ENCODE measurements around the gene LRBA. TPM values are rescaled to one million over a fixed set of nuclear protein-coding genes. Genes with fewer than 3 reads are reported as not detected.
A peak's percentile ranks its signal among the peaks of the same experiment; 100 is the strongest.

LRBA gene
- total and polyA plus RNA-seq, 2 donors = 18.4 to 38.6 TPM

DNA sequence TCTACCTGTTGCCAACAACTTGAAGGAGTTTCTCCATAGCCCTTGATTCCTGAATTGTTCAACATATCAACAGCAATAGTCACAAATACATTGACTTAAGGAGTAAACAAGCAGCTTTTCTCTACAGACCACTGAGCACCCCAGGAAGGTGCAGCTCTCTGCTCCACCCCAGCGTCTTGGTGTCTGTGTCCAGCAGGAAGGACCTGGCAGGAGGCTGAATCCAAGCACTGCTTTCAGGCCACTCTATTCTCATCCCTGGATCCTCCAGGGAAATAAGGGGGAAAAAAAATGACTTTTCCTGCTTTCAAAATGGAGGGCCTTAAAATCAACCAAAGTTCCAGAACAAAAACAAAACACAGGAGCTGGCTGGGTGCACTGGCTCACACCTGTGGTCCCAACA, 593.5 kb downstream of the LRBA start:
- H3K4me3 ChIP-seq (ENCODE audit: low read length in 2 of 2) = no peak overlapping the region
- H3K4me1 ChIP-seq (ENCODE audit: control insufficient read depth in 2 of 2, insufficient read depth in 2 of 2, low read length in 2 of 2) = no peaks in the 10 kb centered on the region
- H3K27ac ChIP-seq (ENCODE audit: low read depth in 1 of 2, low read length in 1 of 2) = no peak overlapping the region
- no peaks in the 10 kb centered on the region for H3K27me3 ChIP-seq (ENCODE audit: control insufficient read depth in 2 of 2, insufficient read depth in 1 of 2, low read length in 1 of 2)
- DNase-seq (ENCODE audit: low read depth in 6 of 9, low spot score in 9 of 9) = no peak
- WGBS = 100% methylated on average over 1 of the region's 1 CpG
- peaks cover 0 to 5% of the 10 kb centered on the region in 2 donors for H3K9me3 ChIP-seq (ENCODE audit: control insufficient read depth in 2 of 2, insufficient read depth in 1 of 2, low read length in 1 of 2)
- peaks cover 0 to 5% of the 10 kb centered on the region in 2 donors for H3K36me3 ChIP-seq (ENCODE audit: control insufficient read depth in 2 of 2, insufficient read depth in 2 of 2, low read length in 1 of 2)

DNA sequence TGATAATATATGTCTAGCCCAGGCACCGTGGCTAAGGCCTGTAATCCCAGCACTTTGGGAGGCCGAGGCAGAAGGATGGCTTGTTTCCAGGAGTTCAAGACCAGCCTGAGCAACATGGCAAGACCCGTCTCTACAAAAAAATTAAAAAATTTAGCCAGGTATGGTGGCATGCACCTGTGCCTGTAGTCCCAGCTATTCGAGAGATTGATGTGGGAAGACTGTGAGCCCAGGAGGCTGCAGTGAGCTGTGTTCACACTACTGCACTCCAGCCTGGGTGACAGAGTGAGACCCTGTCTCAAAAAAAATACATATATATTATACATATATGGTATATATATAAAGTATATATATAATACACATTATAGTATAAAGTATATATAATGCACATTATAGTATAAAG, 595.1 kb downstream of the LRBA start:
- Histone ChIP-seq H3K4me3 (ENCODE audit: low read length in 2 of 2) (no peak overlapping the region), H3K27me3 (ENCODE audit: control insufficient read depth in 2 of 2, insufficient read depth in 1 of 2, low read length in 1 of 2) (no peaks in the 10 kb centered on the region), H3K4me1 (ENCODE audit: control insufficient read depth in 2 of 2, insufficient read depth in 2 of 2, low read length in 2 of 2) (no peaks in the 10 kb centered on the region), H3K27ac (ENCODE audit: low read depth in 1 of 2, low read length in 1 of 2) (no peak overlapping the region), H3K36me3 (ENCODE audit: control insufficient read depth in 2 of 2, insufficient read depth in 2 of 2, low read length in 1 of 2) (peaks cover 0 to 5% of the 10 kb centered on the region in 2 donors), H3K9me3 (ENCODE audit: control insufficient read depth in 2 of 2, insufficient read depth in 1 of 2, low read length in 1 of 2) (peaks cover 0 to 5% of the 10 kb centered on the region in 2 donors)
- 97% methylated on average over 4 of the region's 4 CpGs for WGBS
- DNase-seq (ENCODE audit: low read depth in 6 of 9, low spot score in 9 of 9) = no peak

DNA sequence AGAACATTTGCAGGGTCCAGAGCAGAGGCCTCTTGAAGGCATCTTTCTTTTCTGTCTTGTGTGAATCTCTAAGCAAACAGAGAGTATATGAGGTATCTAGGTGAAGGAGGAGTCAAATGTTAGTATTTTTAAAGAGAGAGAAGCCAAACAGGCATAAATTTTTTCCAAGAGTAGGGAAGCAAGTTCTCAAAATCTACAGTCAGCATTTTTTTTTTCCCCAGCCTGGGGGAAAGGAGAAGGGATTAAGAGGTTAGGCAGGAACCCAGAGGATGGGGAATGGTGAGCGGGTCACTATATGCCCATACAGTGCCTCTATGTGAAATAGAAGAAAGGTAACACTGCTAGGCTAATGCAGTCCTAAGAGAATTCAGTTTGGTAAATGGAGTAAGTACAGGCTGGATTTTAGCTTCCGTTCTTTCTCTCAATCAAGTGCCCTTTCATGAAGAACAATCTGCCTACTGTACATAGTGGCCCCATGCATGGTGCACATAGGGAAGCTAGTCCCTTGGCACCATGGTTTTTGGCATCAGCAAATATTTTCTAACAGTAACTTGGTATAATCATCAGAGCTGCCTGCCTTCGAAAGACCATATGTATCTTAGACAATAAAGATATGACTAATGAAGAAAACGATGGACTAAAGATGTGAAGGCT, 596.2 kb downstream of the LRBA start:
- H3K27me3 ChIP-seq (ENCODE audit: control insufficient read depth in 2 of 2, insufficient read depth in 1 of 2, low read length in 1 of 2) = no peaks in the 10 kb centered on the region
- DNase-seq (ENCODE audit: low read depth in 6 of 9, low spot score in 9 of 9) = no peak
- H3K4me3 ChIP-seq (ENCODE audit: low read length in 2 of 2) = no peak overlapping the region
- peaks cover 0 to 3% of the 10 kb centered on the region in 2 donors for H3K36me3 ChIP-seq (ENCODE audit: control insufficient read depth in 2 of 2, insufficient read depth in 2 of 2, low read length in 1 of 2)
- no peaks in the 10 kb centered on the region for H3K4me1 ChIP-seq (ENCODE audit: control insufficient read depth in 2 of 2, insufficient read depth in 2 of 2, low read length in 2 of 2)
- H3K27ac ChIP-seq (ENCODE audit: low read depth in 1 of 2, low read length in 1 of 2) = no peak overlapping the region
- peaks cover 0 to 5% of the 10 kb centered on the region in 2 donors for H3K9me3 ChIP-seq (ENCODE audit: control insufficient read depth in 2 of 2, insufficient read depth in 1 of 2, low read length in 1 of 2)
- 98% methylated on average over 4 of the region's 4 CpGs for WGBS

DNA sequence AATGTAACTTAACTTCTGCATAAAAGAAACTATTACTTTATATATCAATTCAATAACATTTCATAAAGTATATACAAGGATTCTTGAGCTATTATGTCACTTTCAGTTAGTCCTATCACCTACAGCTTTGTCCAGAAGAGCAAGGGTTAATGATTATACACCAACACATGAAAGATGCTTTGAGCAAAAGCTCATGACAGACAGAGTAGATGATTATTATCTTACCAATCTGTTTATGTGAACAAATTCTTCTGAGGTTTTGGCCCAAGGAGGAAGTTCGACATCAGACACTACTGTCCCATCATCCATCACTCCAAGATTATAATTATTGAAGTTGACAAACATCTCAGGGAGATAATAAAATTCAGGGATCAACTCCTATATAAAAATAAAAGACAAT, 599.9 kb downstream of the LRBA start:
- Histone ChIP-seq H3K36me3 (ENCODE audit: control insufficient read depth in 2 of 2, insufficient read depth in 2 of 2, low read length in 1 of 2) (no peaks in the 10 kb centered on the region), H3K4me1 (ENCODE audit: control insufficient read depth in 2 of 2, insufficient read depth in 2 of 2, low read length in 2 of 2) (no peaks in the 10 kb centered on the region), H3K27me3 (ENCODE audit: control insufficient read depth in 2 of 2, insufficient read depth in 1 of 2, low read length in 1 of 2) (no peaks in the 10 kb centered on the region), H3K9me3 (ENCODE audit: control insufficient read depth in 2 of 2, insufficient read depth in 1 of 2, low read length in 1 of 2) (no peaks in the 10 kb centered on the region), H3K27ac (ENCODE audit: low read depth in 1 of 2, low read length in 1 of 2) (no peak overlapping the region), H3K4me3 (ENCODE audit: low read length in 2 of 2) (no peak overlapping the region)
- 52% methylated on average over 1 of the region's 1 CpG for WGBS
- no peak for DNase-seq (ENCODE audit: low read depth in 6 of 9, low spot score in 9 of 9)

DNA sequence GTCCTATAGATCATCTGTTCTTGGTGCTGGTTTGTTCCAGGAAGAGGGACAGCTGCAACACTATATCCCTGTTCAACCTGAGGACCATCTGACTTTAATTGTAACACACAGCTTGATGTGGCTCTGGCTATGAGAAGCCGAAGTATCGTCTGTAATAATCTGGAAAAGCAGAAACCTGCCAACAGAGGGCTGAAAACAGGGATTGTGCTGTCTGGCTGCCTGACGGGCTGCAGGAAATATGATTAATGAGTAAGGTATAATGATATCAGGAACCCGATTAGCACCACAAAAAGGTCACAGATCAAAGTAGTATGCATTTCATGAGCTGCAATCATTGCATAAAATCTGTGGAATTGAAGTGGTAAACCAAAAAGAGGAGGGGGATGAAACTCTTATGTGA, 603.6 kb downstream of the LRBA start:
- H3K9me3 ChIP-seq (ENCODE audit: control insufficient read depth in 2 of 2, insufficient read depth in 1 of 2, low read length in 1 of 2) = no peaks in the 10 kb centered on the region
- DNase-seq (ENCODE audit: low read depth in 6 of 9, low spot score in 9 of 9) = no peak
- 94% methylated on average over 4 of the region's 4 CpGs for WGBS
- H3K4me3 ChIP-seq (ENCODE audit: low read length in 2 of 2) = no peak overlapping the region
- H3K27ac ChIP-seq (ENCODE audit: low read depth in 1 of 2, low read length in 1 of 2) = no peak overlapping the region
- no peaks in the 10 kb centered on the region for H3K4me1 ChIP-seq (ENCODE audit: control insufficient read depth in 2 of 2, insufficient read depth in 2 of 2, low read length in 2 of 2)
- no peaks in the 10 kb centered on the region for H3K36me3 ChIP-seq (ENCODE audit: control insufficient read depth in 2 of 2, insufficient read depth in 2 of 2, low read length in 1 of 2)
- no peaks in the 10 kb centered on the region for H3K27me3 ChIP-seq (ENCODE audit: control insufficient read depth in 2 of 2, insufficient read depth in 1 of 2, low read length in 1 of 2)

DNA sequence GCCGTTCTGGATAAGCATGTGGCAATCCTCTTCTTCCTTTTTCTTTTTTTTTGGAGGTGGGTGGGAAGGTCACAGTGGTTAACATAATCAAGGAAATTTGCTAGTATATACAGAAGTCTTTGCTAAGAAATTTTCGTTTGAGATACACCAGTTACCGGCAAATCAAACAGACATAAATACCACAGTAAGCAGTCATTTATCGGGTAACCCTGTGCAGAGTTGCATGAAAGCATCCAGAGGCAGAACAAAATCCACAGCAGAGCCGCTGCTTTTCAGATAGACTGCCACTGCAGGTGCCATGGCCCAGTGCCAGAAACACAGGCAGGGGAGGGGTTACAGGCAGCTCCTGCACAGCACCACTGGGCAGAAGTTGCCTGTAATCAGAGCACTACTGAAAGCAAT, 612.2 kb downstream of the LRBA start:
- H3K4me3 ChIP-seq (ENCODE audit: low read length in 2 of 2) = no peak overlapping the region
- no peak overlapping the region for H3K27ac ChIP-seq (ENCODE audit: low read depth in 1 of 2, low read length in 1 of 2)
- H3K27me3 ChIP-seq (ENCODE audit: control insufficient read depth in 2 of 2, insufficient read depth in 1 of 2, low read length in 1 of 2) = no peaks in the 10 kb centered on the region
- peaks cover 0 to 2% of the 10 kb centered on the region in 2 donors for H3K4me1 ChIP-seq (ENCODE audit: control insufficient read depth in 2 of 2, insufficient read depth in 2 of 2, low read length in 2 of 2)
- no peaks in the 10 kb centered on the region for H3K36me3 ChIP-seq (ENCODE audit: control insufficient read depth in 2 of 2, insufficient read depth in 2 of 2, low read length in 1 of 2)
- 5% methylated on average over 5 of the region's 5 CpGs for WGBS
- H3K9me3 ChIP-seq (ENCODE audit: control insufficient read depth in 2 of 2, insufficient read depth in 1 of 2, low read length in 1 of 2) = no peaks in the 10 kb centered on the region
- peak in 5 of 9 donors; percentile 3 to 52 (median 14) for DNase-seq (ENCODE audit: low read depth in 6 of 9, low spot score in 9 of 9)

DNA sequence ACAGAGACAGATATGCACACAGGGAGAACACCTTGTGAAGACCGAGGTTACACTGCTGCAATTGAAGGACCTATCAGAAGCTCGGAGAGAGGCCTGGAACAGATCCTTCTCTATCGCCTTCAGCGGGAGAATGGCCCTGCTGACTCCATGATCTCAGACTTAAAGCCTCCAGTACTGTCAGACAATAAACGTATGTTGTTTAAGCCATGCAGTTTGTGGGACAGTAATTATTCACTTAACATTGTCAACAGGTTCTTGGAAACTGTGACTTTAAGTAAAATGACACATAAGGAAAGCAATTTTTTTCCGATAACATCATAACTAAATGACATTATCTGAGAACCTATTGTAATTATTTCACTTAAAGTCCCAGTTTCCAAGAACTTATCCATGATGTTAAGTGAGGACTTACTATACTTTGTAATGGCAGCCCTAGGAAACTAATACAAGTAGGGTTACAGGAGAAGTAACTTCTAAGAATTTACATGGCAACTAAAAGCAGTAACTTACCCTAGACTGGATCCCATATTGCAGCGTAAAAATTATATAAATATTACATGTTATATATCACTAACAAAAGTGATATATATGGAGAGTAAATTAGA, 613.9 kb downstream of the LRBA start:
- WGBS = 96% methylated on average over 7 of the region's 7 CpGs
- no peaks in the 10 kb centered on the region for H3K36me3 ChIP-seq (ENCODE audit: control insufficient read depth in 2 of 2, insufficient read depth in 2 of 2, low read length in 1 of 2)
- H3K27me3 ChIP-seq (ENCODE audit: control insufficient read depth in 2 of 2, insufficient read depth in 1 of 2, low read length in 1 of 2) = no peaks in the 10 kb centered on the region
- H3K4me1 ChIP-seq (ENCODE audit: control insufficient read depth in 2 of 2, insufficient read depth in 2 of 2, low read length in 2 of 2) = peaks cover 0 to 2% of the 10 kb centered on the region in 2 donors
- H3K9me3 ChIP-seq (ENCODE audit: control insufficient read depth in 2 of 2, insufficient read depth in 1 of 2, low read length in 1 of 2) = no peaks in the 10 kb centered on the region
- no peak for DNase-seq (ENCODE audit: low read depth in 6 of 9, low spot score in 9 of 9)
- no peak overlapping the region for H3K4me3 ChIP-seq (ENCODE audit: low read length in 2 of 2)
- H3K27ac ChIP-seq (ENCODE audit: low read depth in 1 of 2, low read length in 1 of 2) = no peak overlapping the region

DNA sequence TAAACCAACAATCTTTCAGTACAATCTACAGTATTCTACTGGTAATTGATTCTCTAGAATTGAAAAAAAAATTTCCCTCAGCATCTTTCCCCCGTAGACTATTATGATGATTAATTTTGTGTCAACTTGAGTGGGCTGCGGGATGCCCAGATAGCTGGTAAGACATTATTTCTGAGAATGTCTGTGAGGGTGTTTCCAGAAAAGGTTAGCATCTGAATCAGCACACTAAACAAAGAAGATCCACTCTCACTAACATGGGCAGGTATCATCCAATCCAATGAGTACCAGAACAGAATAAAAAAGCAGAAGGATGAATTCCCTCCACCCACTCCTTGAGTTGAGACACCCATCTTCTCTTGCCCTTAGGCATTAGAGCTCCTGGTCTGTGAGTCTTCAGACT, 619.2 kb downstream of the LRBA start:
- Histone ChIP-seq H3K4me3 (ENCODE audit: low read length in 2 of 2) (no peak overlapping the region), H3K27me3 (ENCODE audit: control insufficient read depth in 2 of 2, insufficient read depth in 1 of 2, low read length in 1 of 2) (no peaks in the 10 kb centered on the region), H3K27ac (ENCODE audit: low read depth in 1 of 2, low read length in 1 of 2) (no peak overlapping the region), H3K36me3 (ENCODE audit: control insufficient read depth in 2 of 2, insufficient read depth in 2 of 2, low read length in 1 of 2) (no peaks in the 10 kb centered on the region), H3K9me3 (ENCODE audit: control insufficient read depth in 2 of 2, insufficient read depth in 1 of 2, low read length in 1 of 2) (peaks cover 0 to 4% of the 10 kb centered on the region in 2 donors), H3K4me1 (ENCODE audit: control insufficient read depth in 2 of 2, insufficient read depth in 2 of 2, low read length in 2 of 2) (no peaks in the 10 kb centered on the region)
- WGBS = 73% methylated on average over 2 of the region's 2 CpGs
- no peak for DNase-seq (ENCODE audit: low read depth in 6 of 9, low spot score in 9 of 9)

DNA sequence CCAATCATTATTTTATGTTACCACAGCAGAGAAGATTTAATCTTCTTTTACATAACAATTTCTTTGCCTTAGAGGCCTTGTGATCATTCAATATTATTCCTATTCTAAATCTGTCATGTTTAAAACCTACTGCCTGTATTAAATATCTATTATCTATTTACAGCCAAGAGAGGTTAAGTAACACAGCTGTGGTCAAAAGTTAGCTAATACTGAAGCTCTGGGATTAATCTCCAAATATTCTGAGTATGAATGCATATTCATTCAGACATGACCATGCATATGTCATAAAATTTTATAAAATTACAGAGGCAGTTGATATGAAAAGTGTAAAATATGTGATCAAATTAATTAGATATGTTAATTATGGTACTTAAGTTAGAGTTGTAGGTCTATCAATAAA, 621.0 kb downstream of the LRBA start:
- H3K27ac ChIP-seq (ENCODE audit: low read depth in 1 of 2, low read length in 1 of 2) = no peak overlapping the region
- no peaks in the 10 kb centered on the region for H3K4me1 ChIP-seq (ENCODE audit: control insufficient read depth in 2 of 2, insufficient read depth in 2 of 2, low read length in 2 of 2)

More for the DNA sequence above, 621.0 kb downstream of the LRBA start:
- Histone ChIP-seq H3K27me3 (ENCODE audit: control insufficient read depth in 2 of 2, insufficient read depth in 1 of 2, low read length in 1 of 2) (no peaks in the 10 kb centered on the region), H3K4me3 (ENCODE audit: low read length in 2 of 2) (no peak overlapping the region), H3K36me3 (ENCODE audit: control insufficient read depth in 2 of 2, insufficient read depth in 2 of 2, low read length in 1 of 2) (no peaks in the 10 kb centered on the region), H3K9me3 (ENCODE audit: control insufficient read depth in 2 of 2, insufficient read depth in 1 of 2, low read length in 1 of 2) (peaks cover 0 to 4% of the 10 kb centered on the region in 2 donors)
- no peak for DNase-seq (ENCODE audit: low read depth in 6 of 9, low spot score in 9 of 9)
